Ishikawa (cell line): ENCODE data around the gene GABRB3.

Source experiments
- CEBPB ChIP-seq: IDR thresholded peaks from 2 replicates; pipeline ENCODE4 v1.6.1; 2012
- CREB1 ChIP-seq: IDR thresholded peaks from 2 replicates; pipeline ENCODE4 v1.6.1; 2012; ENCODE audit warnings: low read depth
- EGR1 ChIP-seq: IDR thresholded peaks from 2 replicates; pipeline ENCODE4 v1.6.1; 2012
- EP300 ChIP-seq: IDR thresholded peaks from 2 replicates; pipeline ENCODE4 v1.6.1; 2012; ENCODE audit warnings: borderline replicate concordance
- FOXM1 ChIP-seq: IDR thresholded peaks from 2 replicates; pipeline ENCODE4 v1.6.1; 2012; ENCODE audit warnings: low read depth, borderline replicate concordance
- MAX ChIP-seq: IDR thresholded peaks from 2 replicates; pipeline ENCODE4 v1.6.1; 2012
- NFIC ChIP-seq: IDR thresholded peaks from 2 replicates; pipeline ENCODE4 v1.6.1; 2012
- RAD21 ChIP-seq: IDR thresholded peaks from 2 replicates; pipeline ENCODE4 v1.6.1; 2012; ENCODE audit warnings: low read depth
- REST ChIP-seq: IDR thresholded peaks from 2 replicates; pipeline ENCODE4 v1.6.1; 2012; ENCODE audit warnings: low read depth, mild to moderate bottlenecking
- TAF1 ChIP-seq: IDR thresholded peaks from 2 replicates; pipeline ENCODE4 v1.6.1; 2012; ENCODE audit warnings: low read depth, mild to moderate bottlenecking
- TCF12 ChIP-seq: IDR thresholded peaks from 2 replicates; pipeline ENCODE4 v1.6.1; 2012; ENCODE audit warnings: low read depth
- TEAD4 ChIP-seq: IDR thresholded peaks from 2 replicates; pipeline ENCODE4 v1.6.1; 2012
- USF1 ChIP-seq: IDR thresholded peaks from 2 replicates; pipeline ENCODE4 v1.6.1; 2012
- YY1 ChIP-seq: IDR thresholded peaks from 2 replicates; pipeline ENCODE4 v1.6.1; 2012; ENCODE audit warnings: low read depth
- ZBTB7A ChIP-seq: IDR thresholded peaks from 2 replicates; pipeline ENCODE4 v1.6.1; 2012; ENCODE audit warnings: low read depth

The GABRB3 gene

GRCh38 chr15:26759986-26760385 is 12.9 kb downstream of the GABRB3 start:
- TF ChIP-seq YY1, result no peak
- TF ChIP-seq FOXM1, result no peak
- TF ChIP-seq TEAD4, result no peak
- TF ChIP-seq NFIC, result no peak
- TF ChIP-seq TAF1, result no peak
- no peak for TF ChIP-seq CREB1
- TF ChIP-seq ZBTB7A, result no peak
- no peak for TF ChIP-seq MAX
- no peak for TF ChIP-seq CEBPB
- TF ChIP-seq USF1, result no peak
- TF ChIP-seq EGR1, result no peak
- no peak for TF ChIP-seq TCF12
- TF ChIP-seq EP300, result no peak
- no peak for TF ChIP-seq REST
- no peak for TF ChIP-seq RAD21

DNA sequence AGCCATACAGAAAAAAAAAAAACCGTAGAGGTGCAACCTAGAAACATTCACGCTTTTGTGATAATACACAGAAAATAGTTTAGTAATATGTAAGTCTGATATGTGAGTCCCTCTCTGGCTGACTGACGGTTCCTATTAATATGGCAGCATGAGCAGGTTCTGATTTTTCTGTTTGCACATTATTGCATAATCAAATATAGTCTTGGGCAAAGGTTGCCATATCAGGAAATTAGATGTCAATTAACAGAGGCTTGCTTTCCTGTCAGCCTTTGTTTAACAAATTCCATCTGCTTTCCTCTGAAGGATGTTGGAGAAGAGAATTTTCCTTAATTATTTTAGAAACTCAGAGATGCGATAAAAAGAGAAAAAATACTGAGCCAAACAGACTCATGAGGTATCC is 14.8 kb downstream of the GABRB3 start:
- TF ChIP-seq TCF12 (no peak), CREB1 (no peak), NFIC (no peak), TAF1 (no peak), RAD21 (no peak), REST (no peak), EGR1 (no peak), MAX (no peak), CEBPB (no peak), YY1 (no peak), EP300 (no peak), USF1 (no peak), ZBTB7A (no peak), FOXM1 (no peak)

DNA sequence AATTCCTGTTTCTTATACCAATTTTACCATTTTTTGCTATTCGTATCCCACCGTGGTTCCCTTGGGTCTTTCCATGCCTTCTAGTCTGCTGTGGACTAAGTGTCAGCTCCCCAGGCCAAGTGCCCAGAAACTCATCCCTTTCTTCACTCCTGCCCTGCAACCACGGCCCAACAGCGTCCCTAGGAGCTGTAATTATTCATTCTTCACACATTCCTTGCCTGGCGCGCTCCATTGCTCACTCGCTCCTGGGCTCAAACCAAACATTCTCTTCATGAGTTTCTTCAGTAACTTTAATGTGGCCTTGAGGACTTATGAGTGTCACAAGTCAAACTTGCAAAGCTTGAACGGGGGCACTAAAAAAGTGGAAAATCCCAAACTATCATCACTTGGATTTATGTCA is 15.7 kb downstream of the GABRB3 start:
- TF ChIP-seq YY1 (no peak), EP300 (no peak), RAD21 (no peak)

DNA sequence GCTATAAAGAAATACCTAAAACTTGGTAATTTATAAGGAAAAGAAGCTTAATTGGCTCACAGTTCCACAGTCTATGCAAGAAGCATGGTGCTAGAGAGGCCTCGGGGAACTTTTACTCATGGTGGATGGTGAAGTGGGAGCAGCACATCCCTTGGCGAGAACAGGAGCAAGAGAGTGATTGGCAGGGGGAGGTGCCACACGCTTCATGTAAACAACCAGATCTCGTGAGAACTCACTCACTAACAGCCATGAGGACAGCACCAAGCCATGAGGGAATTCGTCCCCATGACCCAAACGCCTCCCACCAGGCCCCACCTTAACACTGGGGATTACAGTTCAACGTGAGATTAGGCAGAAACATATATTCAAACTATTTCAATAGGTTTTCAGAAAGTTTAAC is 28.0 kb downstream of the GABRB3 start:
- TF ChIP-seq USF1 (no peak), TAF1 (no peak), FOXM1 (no peak), MAX (no peak)

GRCh38 chr15:26739791-26740190 is 33.1 kb downstream of the GABRB3 start:
- no peak for TF ChIP-seq EGR1
- TF ChIP-seq RAD21, result no peak
- TF ChIP-seq MAX, result no peak
- no peak for TF ChIP-seq FOXM1
- TF ChIP-seq NFIC, result no peak
- no peak for TF ChIP-seq USF1
- no peak for TF ChIP-seq REST
- TF ChIP-seq TCF12, result no peak
- TF ChIP-seq ZBTB7A, result no peak
